ENCODE measurements around the gene LILRA6.
"Not testable (repeated sequence)": the region's sequence is repeated elsewhere in the genome, so short reads cannot be mapped to it uniquely, and the experiment has no call there.

The LILRA6 gene

GRCh38 chr19:54207983-54208783 is 34.4 kb downstream of the LILRA6 start:
- TF ChIP-seq CTCF (IDR thresholded peaks at IDR 0.05; ENCODE audit: low read depth, low read length) = no peak
- no peak overlapping the region for H3K4me3 ChIP-seq (replicated peaks in 1 of 2; ENCODE audit: low read depth in 2 of 2, low read length in 2 of 2)
- peak; percentile 94 to 100 for DNase-seq (ENCODE audit: low read depth in 2 of 2)

GRCh38 chr19:54207676-54207982 is 35.0 kb downstream of the LILRA6 start:
- TF ChIP-seq CTCF (IDR thresholded peaks at IDR 0.05; ENCODE audit: low read depth, low read length) = no peak
- H3K4me3 ChIP-seq (replicated peaks in 1 of 2; ENCODE audit: low read depth in 2 of 2, low read length in 2 of 2) = no peak overlapping the region
- no peak for DNase-seq (ENCODE audit: low read depth in 2 of 2)

GRCh38 chr19:54207193-54207592 is 35.4 kb downstream of the LILRA6 start:
- not testable (repeated sequence) for H3K4me3 ChIP-seq (replicated peaks in 1 of 2; ENCODE audit: low read depth in 2 of 2, low read length in 2 of 2); DNase-seq (ENCODE audit: low read depth in 2 of 2)

GRCh38 chr19:54206831-54207177 is 35.8 kb downstream of the LILRA6 start:
- no peak for TF ChIP-seq CTCF (IDR thresholded peaks at IDR 0.05; ENCODE audit: low read depth, low read length)
- H3K4me3 ChIP-seq (replicated peaks in 1 of 2; ENCODE audit: low read depth in 2 of 2, low read length in 2 of 2) = no peak overlapping the region
- DNase-seq (ENCODE audit: low read depth in 2 of 2) = no peak

GRCh38 chr19:54206030-54206830 is 36.4 kb downstream of the LILRA6 start:
- no peak for TF ChIP-seq CTCF (IDR thresholded peaks at IDR 0.05; ENCODE audit: low read depth, low read length)
- H3K4me3 ChIP-seq (replicated peaks in 1 of 2; ENCODE audit: low read depth in 2 of 2, low read length in 2 of 2) = no peak overlapping the region
- DNase-seq (ENCODE audit: low read depth in 2 of 2) = no peak

GRCh38 chr19:54204767-54205468 is 37.7 kb downstream of the LILRA6 start:
- H3K4me3 ChIP-seq (replicated peaks in 1 of 2; ENCODE audit: low read depth in 2 of 2, low read length in 2 of 2) = no peak overlapping the region
- no peak for TF ChIP-seq CTCF (IDR thresholded peaks at IDR 0.05; ENCODE audit: low read depth, low read length)
- DNase-seq (ENCODE audit: low read depth in 2 of 2) = no peak

- no peak for TF ChIP-seq CTCF (IDR thresholded peaks at IDR 0.05; ENCODE audit: low read depth, low read length)
- peak overlapping the region in 1 of 2 donors; percentile 2 for H3K4me3 ChIP-seq (replicated peaks in 1 of 2; ENCODE audit: low read depth in 2 of 2, low read length in 2 of 2)
- peak in 1 of 2 donors; percentile 42 for DNase-seq (ENCODE audit: low read depth in 2 of 2)
These were observed 39.4 kb downstream of the LILRA6 start for GRCh38 chr19:54203151-54203611.

Measured in cardiac fibroblast (primary cell).